IMR-90 (cell line): ENCODE data around the gene SMIM12.

ENCODE experiments used
- CEBPB ChIP-seq: IDR thresholded peaks from 2 replicates; pipeline ENCODE4 v1.6.1; 2012; ENCODE audit warnings: low read depth, low read length, improper control_type of control experiment
- CHD1 ChIP-seq: IDR thresholded peaks from 2 replicates; pipeline ENCODE4 v1.6.1; 2012; ENCODE audit warnings: low read depth, low read length, improper control_type of control experiment
- MAFK ChIP-seq: IDR thresholded peaks from 2 replicates; pipeline ENCODE4 v1.6.1; 2012; ENCODE audit warnings: low read depth, low read length, improper control_type of control experiment
- MXI1 ChIP-seq: IDR thresholded peaks from 2 replicates; pipeline ENCODE4 v1.6.1; 2012; ENCODE audit warnings: low read depth, mild to moderate bottlenecking, low read length, moderate library complexity, borderline replicate concordance
- NFE2L2 ChIP-seq: fragments of 150-350 bp; IDR thresholded peaks from 2 replicates; pipeline ENCODE4 v1.6.1; 2016; ENCODE audit warnings: low read depth, mild to moderate bottlenecking, low read length
- POLR2A ChIP-seq: IDR thresholded peaks from 2 replicates; pipeline ENCODE4 v1.6.1; 2012; ENCODE audit warnings: mild to moderate bottlenecking, low read depth, low read length
- RAD21 ChIP-seq: IDR thresholded peaks from 2 replicates; pipeline ENCODE4 v1.6.1; 2012; ENCODE audit warnings: low read length, improper control_type of control experiment
- RCOR1 ChIP-seq: IDR thresholded peaks from 2 replicates; pipeline ENCODE4 v1.6.1; 2012; ENCODE audit warnings: mild to moderate bottlenecking, low read length, improper control_type of control experiment; ENCODE audit not compliant: insufficient replicate concordance
- SMC3 ChIP-seq: fragments of 150-350 bp; IDR thresholded peaks from 2 replicates; pipeline ENCODE4 v1.6.1; 2016; ENCODE audit warnings: low read depth, mild to moderate bottlenecking, antibody characterized with exemption, low read length, moderate library complexity
- TF ChIP-seq, protein P1 (sequence below): conservative IDR thresholded peaks from 2 replicates; pipeline ENCODE4 v1.5.1; 2012; ENCODE audit warnings: mild to moderate bottlenecking, low read depth, low read length, improper control_type of control experiment
- TF ChIP-seq, protein P2 (sequence below): fragments of 150-350 bp; IDR thresholded peaks from 2 replicates; pipeline ENCODE4 v1.6.1; 2017; ENCODE audit warnings: mild to moderate bottlenecking, antibody characterized with exemption, low read length, low read depth

DNA sequence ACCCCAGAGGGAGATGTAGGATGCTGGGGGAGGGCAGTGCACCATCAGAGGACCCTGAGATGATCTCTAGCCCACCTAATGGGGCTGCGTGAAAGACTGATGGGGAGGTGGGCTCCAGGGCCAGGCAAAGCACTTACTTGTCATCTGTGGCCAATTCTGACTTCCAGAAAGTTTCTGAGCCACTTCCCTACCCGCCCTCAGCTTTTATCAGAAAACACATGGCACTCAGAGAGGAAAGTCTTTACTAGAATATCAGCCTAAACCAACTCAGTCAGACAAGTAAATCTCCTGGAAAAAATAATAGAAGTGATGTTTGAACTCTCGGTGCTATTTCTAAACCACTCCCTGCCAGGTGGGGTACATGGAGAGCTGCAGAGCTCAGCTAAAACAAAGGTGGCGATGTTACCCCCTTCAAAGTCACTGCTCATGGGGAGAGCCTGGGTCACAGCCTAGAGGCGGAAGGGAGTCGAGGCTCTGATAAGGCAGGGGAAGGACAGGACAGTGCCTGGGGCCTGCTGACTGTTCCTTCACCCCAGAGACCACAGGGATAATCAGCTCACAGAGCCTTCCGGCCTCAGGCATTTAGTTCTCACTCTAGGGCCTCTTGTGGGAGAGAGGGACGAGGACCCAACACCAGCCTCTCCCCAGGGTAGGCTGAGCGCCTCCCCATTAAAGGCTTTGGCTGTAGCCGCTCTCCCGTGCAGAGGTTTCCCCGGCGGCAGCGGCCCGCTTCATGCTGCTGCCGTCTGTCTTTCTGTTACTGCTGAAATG lies 14.2 kb downstream of the SMIM12 start:
- TF ChIP-seq, protein P1, sequence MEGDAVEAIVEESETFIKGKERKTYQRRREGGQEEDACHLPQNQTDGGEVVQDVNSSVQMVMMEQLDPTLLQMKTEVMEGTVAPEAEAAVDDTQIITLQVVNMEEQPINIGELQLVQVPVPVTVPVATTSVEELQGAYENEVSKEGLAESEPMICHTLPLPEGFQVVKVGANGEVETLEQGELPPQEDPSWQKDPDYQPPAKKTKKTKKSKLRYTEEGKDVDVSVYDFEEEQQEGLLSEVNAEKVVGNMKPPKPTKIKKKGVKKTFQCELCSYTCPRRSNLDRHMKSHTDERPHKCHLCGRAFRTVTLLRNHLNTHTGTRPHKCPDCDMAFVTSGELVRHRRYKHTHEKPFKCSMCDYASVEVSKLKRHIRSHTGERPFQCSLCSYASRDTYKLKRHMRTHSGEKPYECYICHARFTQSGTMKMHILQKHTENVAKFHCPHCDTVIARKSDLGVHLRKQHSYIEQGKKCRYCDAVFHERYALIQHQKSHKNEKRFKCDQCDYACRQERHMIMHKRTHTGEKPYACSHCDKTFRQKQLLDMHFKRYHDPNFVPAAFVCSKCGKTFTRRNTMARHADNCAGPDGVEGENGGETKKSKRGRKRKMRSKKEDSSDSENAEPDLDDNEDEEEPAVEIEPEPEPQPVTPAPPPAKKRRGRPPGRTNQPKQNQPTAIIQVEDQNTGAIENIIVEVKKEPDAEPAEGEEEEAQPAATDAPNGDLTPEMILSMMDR: no peak
- TF ChIP-seq POLR2A (no peak), MAFK (no peak), CHD1 (no peak), MXI1 (no peak), RAD21 (no peak), SMC3 (no peak), RCOR1 (no peak), CEBPB (no peak), NFE2L2 (no peak)
- TF ChIP-seq, protein P2, sequence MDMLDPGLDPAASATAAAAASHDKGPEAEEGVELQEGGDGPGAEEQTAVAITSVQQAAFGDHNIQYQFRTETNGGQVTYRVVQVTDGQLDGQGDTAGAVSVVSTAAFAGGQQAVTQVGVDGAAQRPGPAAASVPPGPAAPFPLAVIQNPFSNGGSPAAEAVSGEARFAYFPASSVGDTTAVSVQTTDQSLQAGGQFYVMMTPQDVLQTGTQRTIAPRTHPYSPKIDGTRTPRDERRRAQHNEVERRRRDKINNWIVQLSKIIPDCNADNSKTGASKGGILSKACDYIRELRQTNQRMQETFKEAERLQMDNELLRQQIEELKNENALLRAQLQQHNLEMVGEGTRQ: no peak
